ENCODE measurements around the gene WIPF1.

The WIPF1 gene

DNA sequence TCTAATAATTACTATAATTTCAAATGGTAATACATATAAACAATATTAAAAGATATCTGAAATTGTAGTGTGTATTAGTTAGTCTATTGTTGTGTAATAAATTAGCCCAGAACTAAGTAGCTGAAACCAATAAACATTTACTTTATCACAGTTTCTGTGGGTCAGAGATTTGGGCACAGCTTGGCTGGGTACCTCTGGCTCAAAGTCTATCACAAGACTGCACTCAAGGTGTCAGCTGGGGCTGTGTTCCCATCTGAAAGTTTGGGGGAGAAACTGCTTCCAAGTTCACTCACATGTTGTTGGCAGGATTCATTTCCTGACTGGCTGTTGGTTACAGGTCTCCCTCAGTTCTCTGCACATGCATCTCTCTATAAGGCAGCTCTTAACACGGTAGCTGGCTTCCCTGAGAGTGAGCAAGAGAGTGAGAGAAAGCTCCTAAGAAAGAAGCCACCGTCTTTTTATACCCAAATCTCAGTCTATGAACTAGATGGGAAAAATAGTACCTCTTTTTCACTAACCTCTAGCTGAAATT lies 25.6 kb upstream of the WIPF1 start:
- no peaks in the 10 kb centered on the region for H3K27me3 ChIP-seq (ENCODE audit: insufficient read depth, low read length, poor library complexity)
- H2AFZ ChIP-seq (ENCODE audit: low read depth, low read length) = no peak overlapping the region
- peaks cover 66% of the 10 kb centered on the region for H3K36me3 ChIP-seq (ENCODE audit: insufficient read depth, low read length)
- no peak overlapping the region for H3K9ac ChIP-seq (ENCODE audit: low read depth, low read length)
- TF ChIP-seq CTCF (IDR thresholded peaks at IDR 0.05; ENCODE audit: borderline replicate concordance, extremely low read depth, low read length, poor library complexity, severe bottlenecking) (no peak), EZH2 (IDR thresholded peaks at IDR 0.05; ENCODE audit: borderline replicate concordance, low read depth, low read length, severe bottlenecking) (no peak)
- no peak for DNase-seq
- H3K79me2 ChIP-seq (ENCODE audit: insufficient read depth, low read length) = peaks cover 90% of the 10 kb centered on the region
- no peak overlapping the region for H3K4me3 ChIP-seq (ENCODE audit: low read depth in 1 of 2, low read length in 2 of 2)
- ATAC-seq (ENCODE audit: insufficient read depth, low read depth) = peak; percentile 20; the same call in 1 of the 3 replicates
- no peak overlapping the region for H3K4me2 ChIP-seq (ENCODE audit: insufficient read depth, low read length)
- 0 out of 2 replicates have a peak, but pooled peaks cover 4% of the 10 kb centered on the region for H3K4me1 ChIP-seq (ENCODE audit: insufficient read depth, low read length)
- H3K9me3 ChIP-seq (ENCODE audit: insufficient read depth, low read length, severe bottlenecking) = no peaks in the 10 kb centered on the region
- H3K27ac ChIP-seq (ENCODE audit: low read length) = no peak overlapping the region
- peaks cover 15% of the 10 kb centered on the region; the same call in 1 of the 2 replicates for H4K20me1 ChIP-seq (ENCODE audit: insufficient read depth, low read length)

DNA sequence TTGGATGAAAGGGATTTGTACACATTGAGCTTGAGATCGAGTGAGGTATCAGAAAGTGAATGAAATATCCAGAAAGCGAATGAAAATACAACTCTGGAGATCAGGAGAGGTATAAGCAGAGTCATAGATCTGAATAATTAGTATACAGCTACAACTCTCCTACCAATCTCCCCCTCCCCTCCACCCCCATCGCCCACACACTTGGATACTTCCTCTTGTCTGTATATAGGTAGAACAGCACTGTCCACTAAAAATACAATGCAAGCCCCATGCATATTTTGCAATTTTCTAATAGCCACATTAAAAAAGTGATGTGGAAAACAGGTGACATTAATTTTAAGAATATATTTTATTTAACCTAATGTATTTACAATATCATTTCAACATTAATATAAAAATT lies 23.7 kb upstream of the WIPF1 start:
- H3K4me3 ChIP-seq (ENCODE audit: low read depth in 1 of 2, low read length in 2 of 2) = no peak overlapping the region
- TF ChIP-seq CTCF (IDR thresholded peaks at IDR 0.05; ENCODE audit: borderline replicate concordance, extremely low read depth, low read length, poor library complexity, severe bottlenecking) (no peak), EZH2 (IDR thresholded peaks at IDR 0.05; ENCODE audit: borderline replicate concordance, low read depth, low read length, severe bottlenecking) (no peak)
- H3K9ac ChIP-seq (ENCODE audit: low read depth, low read length) = no peak overlapping the region
- peaks cover 15% of the 10 kb centered on the region; the same call in 1 of the 2 replicates for H4K20me1 ChIP-seq (ENCODE audit: insufficient read depth, low read length)
- H3K27ac ChIP-seq (ENCODE audit: low read length) = no peak overlapping the region
- DNase-seq = no peak
- no peak overlapping the region for H2AFZ ChIP-seq (ENCODE audit: low read depth, low read length)
- H3K9me3 ChIP-seq (ENCODE audit: insufficient read depth, low read length, severe bottlenecking) = no peaks in the 10 kb centered on the region
- no peak overlapping the region for H3K4me2 ChIP-seq (ENCODE audit: insufficient read depth, low read length)
- H3K36me3 ChIP-seq (ENCODE audit: insufficient read depth, low read length) = peaks cover 67% of the 10 kb centered on the region
- H3K79me2 ChIP-seq (ENCODE audit: insufficient read depth, low read length) = peaks cover 89% of the 10 kb centered on the region
- H3K4me1 ChIP-seq (ENCODE audit: insufficient read depth, low read length) = peaks cover 14% of the 10 kb centered on the region
- no peaks in the 10 kb centered on the region for H3K27me3 ChIP-seq (ENCODE audit: insufficient read depth, low read length, poor library complexity)
- ATAC-seq (ENCODE audit: insufficient read depth, low read depth) = no peak

DNA sequence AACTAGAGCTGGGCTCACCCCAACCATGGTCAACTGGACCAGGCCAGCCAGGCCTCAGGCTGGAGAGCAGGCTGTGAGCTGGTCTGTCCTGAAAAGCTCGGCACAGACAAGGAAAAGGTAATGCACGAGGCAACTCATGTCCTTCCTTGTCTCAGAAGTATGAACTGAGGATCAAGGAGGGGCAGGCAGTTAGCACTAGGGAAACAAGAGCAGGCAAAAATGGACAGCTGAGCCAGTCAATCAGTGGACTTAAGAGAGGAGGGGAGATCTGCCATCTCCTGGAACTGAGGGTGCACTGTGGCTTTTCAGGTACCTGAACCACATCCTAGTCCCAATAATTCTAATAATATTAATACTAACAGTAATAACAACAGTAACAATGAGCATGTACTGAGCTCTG lies 20.6 kb upstream of the WIPF1 start:
- ATAC-seq (ENCODE audit: insufficient read depth, low read depth) (no peak), DNase-seq (no peak)
- peaks cover 88% of the 10 kb centered on the region for H3K79me2 ChIP-seq (ENCODE audit: insufficient read depth, low read length)
- peaks cover 17% of the 10 kb centered on the region for H3K4me1 ChIP-seq (ENCODE audit: insufficient read depth, low read length)
- H4K20me1 ChIP-seq (ENCODE audit: insufficient read depth, low read length) = peaks cover 4% of the 10 kb centered on the region; the same call in 1 of the 2 replicates
- H3K36me3 ChIP-seq (ENCODE audit: insufficient read depth, low read length) = peaks cover 49% of the 10 kb centered on the region
- no peak overlapping the region for H2AFZ ChIP-seq (ENCODE audit: low read depth, low read length)
- H3K9me3 ChIP-seq (ENCODE audit: insufficient read depth, low read length, severe bottlenecking) = no peaks in the 10 kb centered on the region
- no peak overlapping the region for H3K4me3 ChIP-seq (ENCODE audit: low read depth in 1 of 2, low read length in 2 of 2)
- H3K27me3 ChIP-seq (ENCODE audit: insufficient read depth, low read length, poor library complexity) = no peaks in the 10 kb centered on the region
- no peak overlapping the region for H3K27ac ChIP-seq (ENCODE audit: low read length)
- no peak overlapping the region for H3K4me2 ChIP-seq (ENCODE audit: insufficient read depth, low read length)
- H3K9ac ChIP-seq (ENCODE audit: low read depth, low read length) = no peak overlapping the region
- TF ChIP-seq EZH2 (IDR thresholded peaks at IDR 0.05; ENCODE audit: borderline replicate concordance, low read depth, low read length, severe bottlenecking) = no peak
- TF ChIP-seq CTCF (IDR thresholded peaks at IDR 0.05; ENCODE audit: borderline replicate concordance, extremely low read depth, low read length, poor library complexity, severe bottlenecking) = no peak
